Gastroesophageal sphincter (tissue), 4 donors: Measurements from ENCODE around the gene AMDHD1. TPM values are rescaled to one million over a fixed set of nuclear protein-coding genes. Genes with fewer than 3 reads are reported as not detected.

Experiments used
- ATAC-seq: fragments of 150-250 bp; one replicate; pipeline ENCODE4 v1.9.1; 2016; ENCODE audit warnings: mild to moderate bottlenecking, moderate library complexity
- H3K27ac ChIP-seq, 4 donors: fragments of 200-600 bp; sonication (generic) in 3 of 4; 1 replicate in 3 of 4; 2 replicates in 1 of 4; pipeline ENCODE4 v1.5.1; 2016 to 2019
- H3K27me3 ChIP-seq: fragments of 200-600 bp; sonication (generic); one replicate; pipeline ENCODE4 v1.5.1; 2019
- H3K36me3 ChIP-seq, 2 donors: fragments of 200-600 bp; sonication (generic); one replicate each; pipeline ENCODE4 v1.5.1; 2019; ENCODE audit warnings: control low read depth in 1 of 2
- H3K4me1 ChIP-seq, 3 donors: fragments of 200-600 bp; sonication (generic); 1 replicate in 2 of 3; 2 replicates in 1 of 3; pipeline ENCODE4 v1.5.1; 2016 to 2019; ENCODE audit warnings: control low read depth in 2 of 3
- H3K4me3 ChIP-seq, 2 donors: fragments of 200-600 bp; sonication (generic); one replicate each; pipeline ENCODE4 v1.5.1; 2019; ENCODE audit warnings: mild to moderate bottlenecking in 1 of 2, moderate library complexity in 1 of 2
- H3K9me3 ChIP-seq, 3 donors: fragments of 200-600 bp; sonication (generic); one replicate each; pipeline ENCODE4 v1.5.1; 2017 to 2019; ENCODE audit warnings: control low read depth in 2 of 3
- CTCF ChIP-seq, 4 experiments: fragments of 200-600 bp in 2 of 4; fragments of 450-650 bp in 2 of 4; sonication (generic) in 1 of 4; IDR thresholded peaks; one replicate each; pipeline ENCODE4 v1.5.1; 2017 to 2019; ENCODE audit warnings: antibody characterized with exemption in 4 of 4, mild to moderate bottlenecking in 2 of 4, moderate library complexity in 2 of 4
- EP300 ChIP-seq: sonication (generic); formaldehyde crosslinking; IDR thresholded peaks from one replicate; pipeline ENCODE4 v1.6.1; 2017; ENCODE audit warnings: antibody characterized with exemption, mild to moderate bottlenecking
- POLR2A ChIP-seq, 2 donors: fragments of 450-650 bp; IDR thresholded peaks; one replicate each; pipeline ENCODE4 v1.6.1; 2017; ENCODE audit warnings: antibody characterized with exemption in 2 of 2, mild to moderate bottlenecking in 2 of 2, moderate library complexity in 1 of 2
- POLR2AphosphoS5 ChIP-seq: sonication (generic); formaldehyde crosslinking; IDR thresholded peaks from one replicate; pipeline ENCODE4 v1.6.1; 2017; ENCODE audit warnings: antibody characterized with exemption
- WGBS, 2 donors: methylation state at CpG; one replicate each; pipeline ENCODE4 v1.1.5; 2018; ENCODE audit warnings: low coverage in 1 of 2; 5-methylcytosine and 5-hydroxymethylcytosine counted together
- total RNA-seq, 4 donors: library from RNA; depleted of rRNA; stranded (reverse); fragments of >200 nt; gene quantifications; one replicate each; pipeline ENCODE4 v1.1.0, GENCODE V29; 2016

The AMDHD1 gene
- total RNA-seq, 4 donors from 2014 or later: 0.40 to 1.8 (median 1.0) TPM; not detected in 1

GRCh38 chr12:95995238-95996031 lies 52.3 kb downstream of the AMDHD1 start:
- Histone ChIP-seq H3K4me3 (no peak overlapping the region), H3K9me3 (no peaks in the 10 kb centered on the region), H3K36me3 (peaks cover 0 to 19% of the 10 kb centered on the region in 2 donors), H3K4me1 (peaks cover 0 to 13% (median 0%) of the 10 kb centered on the region in 3 donors), H3K27ac (no peak overlapping the region), H3K27me3 (no peaks in the 10 kb centered on the region)
- ATAC-seq: no peak
- 91 to 99% methylated on average over 9 to 13 of the region's 29 CpGs for WGBS, 2 donors
- no peak for TF ChIP-seq CTCF (IDR thresholded peaks at IDR 0.05)
- no peak for TF ChIP-seq EP300
- TF ChIP-seq POLR2AphosphoS5: no peak
- no peak for TF ChIP-seq POLR2A (IDR thresholded peaks at IDR 0.05)

- peaks cover 0 to 25% of the 10 kb centered on the region in 2 donors for H3K36me3 ChIP-seq
- WGBS, 2 donors: 65 to 92% methylated on average over 2 to 4 of the region's 7 CpGs
- peaks cover 0 to 13% (median 0%) of the 10 kb centered on the region in 3 donors for H3K4me1 ChIP-seq
- no peak within 1 kb of the TSS for H3K4me3 ChIP-seq
- ATAC-seq: peak; percentile 20
- H3K27ac ChIP-seq: no peak within 1 kb of the TSS
- no peaks in the 10 kb centered on the region for H3K9me3 ChIP-seq
- no peak for TF ChIP-seq EP300
- no peak for TF ChIP-seq CTCF (IDR thresholded peaks at IDR 0.05)
- H3K27me3 ChIP-seq: no peaks in the 10 kb centered on the region
Observed at GRCh38 chr12:95996034-95996658, 53.0 kb downstream of the AMDHD1 start, which contains the start of gene HAL. Gene HAL (minus strand): TSS chr12:95996344. CDS start chr12:95995910, 434 bp downstream.

- WGBS, 2 donors: 83 to 94% methylated on average over 3 of the region's 3 CpGs
- Histone ChIP-seq H3K27ac (no peak overlapping the region), H3K27me3 (no peaks in the 10 kb centered on the region), H3K4me3 (no peak overlapping the region), H3K4me1 (peaks cover 0 to 13% (median 0%) of the 10 kb centered on the region in 3 donors), H3K9me3 (no peaks in the 10 kb centered on the region), H3K36me3 (peaks cover 0 to 35% of the 10 kb centered on the region in 2 donors)
- no peak for ATAC-seq
- no peak for TF ChIP-seq POLR2A (IDR thresholded peaks at IDR 0.05)
- no peak for TF ChIP-seq CTCF (IDR thresholded peaks at IDR 0.05)
- TF ChIP-seq EP300: no peak
- TF ChIP-seq POLR2AphosphoS5: no peak
Observed at GRCh38 chr12:95997276-95997675, 54.1 kb downstream of the AMDHD1 start.

- 67 to 83% methylated on average over 5 of the region's 5 CpGs for WGBS, 2 donors
Observed at GRCh38 chr12:95997911-95998510, 54.9 kb downstream of the AMDHD1 start.

More at GRCh38 chr12:95997911-95998510, 54.9 kb downstream of the AMDHD1 start:
- TF ChIP-seq POLR2A (IDR thresholded peaks at IDR 0.05) (no peak), EP300 (no peak), POLR2AphosphoS5 (no peak), CTCF (IDR thresholded peaks at IDR 0.05) (no peak)
- Histone ChIP-seq H3K4me1 (peaks cover 0 to 13% (median 0%) of the 10 kb centered on the region in 3 donors), H3K9me3 (no peaks in the 10 kb centered on the region), H3K27ac (no peak overlapping the region), H3K36me3 (peaks cover 0 to 42% of the 10 kb centered on the region in 2 donors), H3K27me3 (no peaks in the 10 kb centered on the region), H3K4me3 (no peak overlapping the region)
- ATAC-seq: no peak
